Lower leg skin (tissue), 4 donors: ENCODE measurements around the gene HAPLN2. TPM values are rescaled to one million over a fixed set of nuclear protein-coding genes. Genes with fewer than 3 reads are reported as not detected.

ENCODE experiments used
- DNase-seq, 2 donors: peaks; one replicate each; pipeline ENCODE4 v3.0.0-alpha.2; 2019; ENCODE audit warnings: low spot score in 2 of 2
- H3K4me3 ChIP-seq: fragments of 200-600 bp; sonication (generic); 2 replicates; pipeline ENCODE4 v1.5.1; 2017; ENCODE audit warnings: mild to moderate bottlenecking, low read depth; ENCODE audit not compliant: poor library complexity, severe bottlenecking
- CTCF ChIP-seq, 3 donors: fragments of 450-650 bp; IDR thresholded peaks; one replicate each; pipeline ENCODE4 v1.5.1; 2016; ENCODE audit warnings: antibody characterized with exemption in 3 of 3, mild to moderate bottlenecking in 3 of 3, moderate library complexity in 2 of 3
- POLR2A ChIP-seq, 2 donors: fragments of 450-650 bp; IDR thresholded peaks; one replicate each; pipeline ENCODE4 v1.6.1; 2016 to 2017; ENCODE audit warnings: antibody characterized with exemption in 2 of 2, mild to moderate bottlenecking in 1 of 2, moderate library complexity in 1 of 2
- WGBS, 2 donors: methylation state at CpG; one replicate each; pipeline ENCODE4 v1.1.5; 2018; 5-methylcytosine and 5-hydroxymethylcytosine counted together
- intact Hi-C: fragments of 100-400 bp; cut with DNase I; formaldehyde crosslinking; loops from one replicate; pipeline ENCODE4 v1.15.0; 2023; ENCODE audit warnings: low total_unique reads
- total RNA-seq, 4 donors: library from RNA; depleted of rRNA; stranded (reverse); fragments of >200 nt; gene quantifications; one replicate each; pipeline ENCODE4 v1.1.0, GENCODE V29; 2016

Gene HAPLN2
- total RNA-seq, 4 donors from 2014 or later, result 0.68 to 1.0 (median 0.80) TPM; not detected in 1

GRCh38 chr1:156578055-156578454 lies 41.2 kb upstream of the HAPLN2 start:
- H3K4me3 ChIP-seq, result no peak overlapping the region
- DNase-seq, result no peak
- intact Hi-C loops, result no loop called here
- no peak for TF ChIP-seq CTCF (IDR thresholded peaks at IDR 0.05)
- no peak for TF ChIP-seq POLR2A (IDR thresholded peaks at IDR 0.05)
- WGBS, 2 donors, result 59 to 63% methylated on average over 7 of the region's 7 CpGs

GRCh38 chr1:156579472-156579871 lies 39.7 kb upstream of the HAPLN2 start, which contains the start of gene TTC24:
TSS of gene TTC24 (plus strand) at chr1:156579723. CDS start at chr1:156581365, 1,642 bp downstream.
- no peak within 1 kb of the TSS for H3K4me3 ChIP-seq
- no peak for TF ChIP-seq POLR2A (IDR thresholded peaks at IDR 0.05)
- TF ChIP-seq CTCF (IDR thresholded peaks at IDR 0.05), result no peak
- intact Hi-C loops, result no loop called here
- WGBS, 2 donors, result 81 to 82% methylated on average over 5 of the region's 5 CpGs
- no peak for DNase-seq

GRCh38 chr1:156581661-156582387 lies 37.4 kb upstream of the HAPLN2 start:
- H3K4me3 ChIP-seq, result no peak overlapping the region
- no peak for DNase-seq
- no peak for TF ChIP-seq CTCF (IDR thresholded peaks at IDR 0.05)
- TF ChIP-seq POLR2A (IDR thresholded peaks at IDR 0.05), result no peak
- intact Hi-C loops, result loop anchor here (10.0 kb wide), 1 partner anchor 137 kb away; no protein-coding TSS in a partner anchor
- WGBS, 2 donors, result 70 to 77% methylated on average over 14 to 19 of the region's 21 CpGs

GRCh38 chr1:156582388-156583017 lies 36.7 kb upstream of the HAPLN2 start:
- DNase-seq, result no peak
- intact Hi-C loops, result loop anchor here (10.0 kb wide), 1 partner anchor 138 kb away; no protein-coding TSS in a partner anchor
- 70 to 81% methylated on average over 8 to 9 of the region's 9 CpGs for WGBS, 2 donors
- TF ChIP-seq CTCF (IDR thresholded peaks at IDR 0.05), result no peak
- H3K4me3 ChIP-seq, result no peak overlapping the region

GRCh38 chr1:156583821-156584622 lies 35.2 kb upstream of the HAPLN2 start:
- DNase-seq, result peak; percentile 80 to 90
- TF ChIP-seq POLR2A (IDR thresholded peaks at IDR 0.05) (no peak), CTCF (IDR thresholded peaks at IDR 0.05) (peak in 1 of 3 donors; percentile 41)
- 51 to 52% methylated on average over 20 of the region's 20 CpGs for WGBS, 2 donors
- intact Hi-C loops, result loop anchor here (10.0 kb wide), 1 partner anchor 139 kb away; no protein-coding TSS in a partner anchor
- H3K4me3 ChIP-seq, result no peak overlapping the region
